Fibroblast of mammary gland (primary cell): Measurements from ENCODE around the gene KCTD1.
A peak's percentile ranks its signal among the peaks of the same experiment; 100 is the strongest.

ENCODE experiments used
- DNase-seq: peaks from one replicate; pipeline ENCODE4 v3.0.0-alpha.2; 2010; ENCODE audit warnings: low read depth
- H3K4me3 ChIP-seq: 2 replicates; pipeline ENCODE4 v1.5.1; 2011; ENCODE audit warnings: low read depth, mild to moderate bottlenecking, low read length, moderate library complexity; ENCODE audit not compliant: control insufficient read depth
- TF ChIP-seq, protein P1 (sequence below): conservative IDR thresholded peaks from 2 replicates; pipeline ENCODE4 v1.5.1; 2011; ENCODE audit warnings: low read depth, low read length, inconsistent platforms; ENCODE audit not compliant: control insufficient read depth, insufficient read depth

Gene KCTD1

DNA sequence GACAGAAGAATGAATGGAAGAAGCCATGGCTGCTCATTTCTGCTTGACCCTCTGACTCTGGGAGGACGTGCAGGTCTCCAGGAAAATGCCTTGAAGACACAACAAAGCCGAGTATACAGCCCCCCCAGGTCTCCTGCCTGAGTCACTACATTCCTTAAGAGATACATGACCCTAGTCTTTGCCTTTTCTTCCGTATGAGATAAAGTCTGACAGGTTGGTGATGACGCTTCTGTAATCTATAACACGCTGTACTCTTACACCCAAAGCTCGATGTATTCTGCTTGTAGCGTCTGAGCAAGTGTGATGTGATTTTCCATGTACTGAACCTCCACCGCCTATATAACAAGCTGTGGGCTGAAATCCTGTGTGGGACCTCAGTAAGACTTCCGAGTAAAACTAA is 77.3 kb downstream of the KCTD1 start:
- no peak overlapping the region for H3K4me3 ChIP-seq
- DNase-seq, result no peak
- TF ChIP-seq, protein P1, sequence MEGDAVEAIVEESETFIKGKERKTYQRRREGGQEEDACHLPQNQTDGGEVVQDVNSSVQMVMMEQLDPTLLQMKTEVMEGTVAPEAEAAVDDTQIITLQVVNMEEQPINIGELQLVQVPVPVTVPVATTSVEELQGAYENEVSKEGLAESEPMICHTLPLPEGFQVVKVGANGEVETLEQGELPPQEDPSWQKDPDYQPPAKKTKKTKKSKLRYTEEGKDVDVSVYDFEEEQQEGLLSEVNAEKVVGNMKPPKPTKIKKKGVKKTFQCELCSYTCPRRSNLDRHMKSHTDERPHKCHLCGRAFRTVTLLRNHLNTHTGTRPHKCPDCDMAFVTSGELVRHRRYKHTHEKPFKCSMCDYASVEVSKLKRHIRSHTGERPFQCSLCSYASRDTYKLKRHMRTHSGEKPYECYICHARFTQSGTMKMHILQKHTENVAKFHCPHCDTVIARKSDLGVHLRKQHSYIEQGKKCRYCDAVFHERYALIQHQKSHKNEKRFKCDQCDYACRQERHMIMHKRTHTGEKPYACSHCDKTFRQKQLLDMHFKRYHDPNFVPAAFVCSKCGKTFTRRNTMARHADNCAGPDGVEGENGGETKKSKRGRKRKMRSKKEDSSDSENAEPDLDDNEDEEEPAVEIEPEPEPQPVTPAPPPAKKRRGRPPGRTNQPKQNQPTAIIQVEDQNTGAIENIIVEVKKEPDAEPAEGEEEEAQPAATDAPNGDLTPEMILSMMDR, result no peak

DNA sequence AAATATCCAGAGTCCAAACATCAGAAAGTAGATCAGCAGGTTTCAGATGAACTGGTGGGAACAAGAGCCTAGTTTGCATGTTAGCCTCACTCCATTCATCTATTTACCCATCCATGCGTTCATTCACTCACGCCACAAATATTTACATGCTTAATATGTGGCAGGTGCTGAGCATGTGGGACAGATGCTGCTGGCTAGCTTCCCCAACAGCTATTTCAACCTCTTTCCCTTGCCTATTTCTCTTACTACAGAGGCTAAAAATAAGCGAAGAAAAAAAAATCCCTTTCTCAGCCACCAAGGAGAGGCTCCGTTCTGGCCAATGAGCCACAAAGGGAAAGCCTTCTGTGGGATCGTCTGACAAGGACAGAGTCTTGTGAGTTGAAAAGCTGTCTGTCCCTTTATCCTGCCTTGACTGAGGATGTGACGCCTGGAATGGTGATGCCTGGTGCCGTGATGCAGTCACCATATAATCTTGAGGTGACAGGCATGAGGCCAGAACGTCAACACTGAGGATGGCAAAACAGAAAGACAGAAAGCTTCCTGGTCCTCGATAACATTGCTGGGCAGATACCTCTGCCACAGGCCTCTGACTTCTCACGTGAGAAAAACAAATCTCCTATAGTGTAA is 78.2 kb downstream of the KCTD1 start:
- no peak overlapping the region for H3K4me3 ChIP-seq
- TF ChIP-seq, protein P1, result no peak

DNA sequence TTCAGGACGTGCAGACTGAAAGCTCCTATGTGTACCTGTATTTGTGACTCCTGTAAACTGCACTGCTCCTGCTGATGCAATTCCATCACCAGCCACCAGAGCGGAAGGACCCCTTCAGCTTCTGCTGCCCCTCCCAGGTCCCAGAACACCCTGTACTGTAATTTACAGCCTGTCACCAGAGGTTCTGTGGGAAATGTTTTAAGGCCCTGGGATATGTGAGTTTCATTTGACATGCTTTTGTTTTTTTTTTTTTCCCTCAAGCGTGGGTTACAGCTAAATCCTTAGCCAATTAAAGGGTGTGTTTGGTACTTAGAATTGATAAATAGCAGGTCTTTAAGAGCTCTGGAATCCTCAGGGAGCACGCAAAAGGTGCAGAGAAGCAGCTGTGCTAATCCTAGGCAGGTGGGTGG is 79.4 kb downstream of the KCTD1 start:
- TF ChIP-seq, protein P1, result peak; percentile 54
- H3K4me3 ChIP-seq, result no peak overlapping the region
- no peak for DNase-seq

More for the DNA sequence above, 78.2 kb downstream of the KCTD1 start:
- peak; percentile 18 for DNase-seq

DNA sequence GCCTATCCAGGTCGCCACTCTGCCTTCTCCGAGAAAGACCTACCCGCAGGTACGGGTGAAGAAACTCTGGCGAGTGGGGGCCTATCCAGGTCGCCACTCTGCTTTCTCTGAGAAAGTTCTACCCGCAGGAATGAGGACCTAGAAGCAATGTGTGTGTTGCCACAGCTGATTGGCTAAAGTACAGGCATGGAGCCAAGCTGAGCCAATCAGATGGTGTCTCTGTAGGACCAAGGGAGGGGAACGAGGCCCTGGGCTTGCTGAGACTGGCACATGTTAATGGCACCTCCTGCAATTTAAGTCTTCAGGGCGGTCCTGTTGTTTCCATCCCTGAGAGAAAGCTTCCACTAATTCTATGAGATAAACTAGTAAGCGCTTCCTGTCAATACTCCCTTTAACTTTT is 82.3 kb downstream of the KCTD1 start:
- TF ChIP-seq, protein P1, result no peak
- DNase-seq, result no peak
- no peak overlapping the region for H3K4me3 ChIP-seq

DNA sequence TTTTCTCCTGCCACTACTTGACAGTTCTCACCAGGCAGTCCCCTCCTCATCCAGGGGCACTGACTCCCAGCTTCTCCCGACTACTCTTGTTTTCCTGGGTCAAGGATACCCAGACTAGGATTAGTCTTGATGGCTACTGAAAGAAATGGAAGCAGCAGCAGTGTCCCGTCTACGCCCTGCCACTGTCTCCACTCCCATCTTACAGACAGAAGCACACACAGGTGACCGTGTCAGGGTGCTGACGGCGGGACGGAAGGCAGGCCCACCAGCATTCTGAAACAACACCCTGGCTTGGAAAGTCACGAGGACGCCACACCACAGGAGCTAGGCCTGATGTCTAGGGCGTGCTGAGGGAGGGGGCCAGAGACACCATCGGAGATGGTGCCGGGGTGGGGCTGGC is 82.9 kb downstream of the KCTD1 start:
- no peak overlapping the region for H3K4me3 ChIP-seq
- DNase-seq, result no peak
- TF ChIP-seq, protein P1, result no peak

DNA sequence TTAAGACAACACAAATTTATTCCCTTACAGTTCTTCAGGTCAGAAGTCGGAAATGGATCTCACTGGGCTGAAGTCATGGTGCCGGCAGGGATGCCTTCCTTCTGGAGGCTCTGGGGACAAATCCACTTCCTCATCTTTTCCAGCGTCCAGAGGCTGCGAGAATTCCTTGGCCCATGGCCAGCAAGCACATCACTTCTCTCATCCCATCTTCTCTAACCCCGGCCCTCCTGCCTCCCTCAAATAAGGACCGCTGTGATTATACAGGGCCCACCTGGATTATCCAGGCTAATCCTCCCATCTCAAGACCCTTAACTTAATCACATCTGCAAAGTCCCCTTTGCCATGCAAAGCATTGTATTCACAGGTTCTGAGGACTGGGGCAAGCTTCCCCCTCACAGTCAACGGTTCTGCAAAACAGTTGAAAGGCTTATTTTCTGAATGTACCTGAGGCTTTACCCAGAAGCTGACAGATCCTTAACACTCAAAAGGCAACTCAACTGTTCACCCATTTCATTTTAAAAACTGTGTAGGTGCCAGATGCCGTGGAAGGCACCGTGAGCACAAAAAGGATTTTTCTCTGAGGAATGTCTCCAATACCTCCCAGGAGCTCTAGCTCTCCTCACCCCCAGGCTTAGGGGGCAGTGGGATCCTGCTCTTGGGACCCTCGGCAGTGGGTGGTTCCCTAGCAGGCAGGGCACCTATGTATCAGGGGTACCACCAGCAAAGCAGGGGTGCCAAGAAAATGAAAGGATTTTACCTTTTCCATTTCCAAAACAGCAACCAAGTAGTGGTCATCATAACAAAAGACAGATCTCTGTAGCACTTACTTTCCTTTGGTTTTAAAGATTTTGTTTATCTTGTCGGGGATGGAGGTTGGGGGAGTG is 84.0 kb downstream of the KCTD1 start:
- no peak overlapping the region for H3K4me3 ChIP-seq
- TF ChIP-seq, protein P1, result no peak
- no peak for DNase-seq
